IMR-90 (cell line): ENCODE data around the gene PLSCR2. TPM values are rescaled to one million over a fixed set of nuclear protein-coding genes. Genes with fewer than 3 reads are reported as not detected.
A peak's percentile ranks its signal among the peaks of the same experiment; 100 is the strongest.

Source experiments
- ATAC-seq: fragments of 200-7000 bp; cut with Tn5 transposase; 2 replicates; pipeline ENCODE4 v1.9.1; 2020; ENCODE audit warnings: low read depth, mild to moderate bottlenecking, moderate library complexity
- BruUV-seq: library from RNA; stranded (reverse); fragments of 400-500 nt; replicated peaks from 2 replicates; lab custom pipeline; 2021; lab: Mats Ljungman, UMichigan
- CTCF ChIA-PET: fragments of 300-600 bp; formaldehyde crosslinking; extraction: SDS; loops from one replicate; lab custom pipeline; 2021; ENCODE audit warnings: antibody characterized with exemption; lab: Yijun Ruan, JAX
- POLR2A ChIA-PET: fragments of 300-600 bp; sonication (Branson Sonifier 250); formaldehyde crosslinking; loops from one replicate; lab custom pipeline; 2022; ENCODE audit warnings: antibody characterized with exemption; ENCODE audit not compliant: unreplicated experiment; lab: Charles Lee
- DNase-seq: peaks from one replicate; pipeline ENCODE4 v3.0.0; 2013
- H2AFZ ChIP-seq: replicated peaks from 2 replicates; pipeline ENCODE3; 2013; ENCODE audit warnings: low read length, mild to moderate bottlenecking; ENCODE audit not compliant: poor library complexity
- H2AK5ac ChIP-seq: 2 replicates; pipeline ENCODE4 v1.6.1; 2013; ENCODE audit warnings: low read depth, low read length, inconsistent platforms
- H2AK9ac ChIP-seq: replicated peaks from 2 replicates; pipeline ENCODE3; 2013; ENCODE audit warnings: mild to moderate bottlenecking, low read depth, low read length, moderate library complexity; ENCODE audit not compliant: poor library complexity
- H2BK120ac ChIP-seq: 2 replicates; pipeline ENCODE4 v1.6.1; 2013; ENCODE audit warnings: low read depth, low read length, inconsistent platforms
- H2BK15ac ChIP-seq: 3 replicates; pipeline ENCODE4 v1.6.1; 2013; ENCODE audit warnings: low read depth, low read length, inconsistent platforms
- H2BK20ac ChIP-seq: 2 replicates; pipeline ENCODE4 v1.6.1; 2013; ENCODE audit warnings: low read depth, mild to moderate bottlenecking, inconsistent platforms, low read length, moderate library complexity
- H2BK5ac ChIP-seq: 2 replicates; pipeline ENCODE4 v1.6.1; 2013; ENCODE audit warnings: mild to moderate bottlenecking, low read depth, low read length, inconsistent platforms; ENCODE audit not compliant: poor library complexity, severe bottlenecking
- H3K14ac ChIP-seq: replicated peaks from 2 replicates; pipeline ENCODE4 v1.6.1; 2013; ENCODE audit warnings: low read depth, low read length, inconsistent platforms
- H3K18ac ChIP-seq: 2 replicates; pipeline ENCODE4 v1.6.1; 2013; ENCODE audit warnings: low read depth, low read length, control low read depth
- H3K23ac ChIP-seq: 2 replicates; pipeline ENCODE4 v1.6.1; 2013; ENCODE audit warnings: low read depth, low read length, inconsistent platforms
- H3K27ac ChIP-seq: 2 replicates; pipeline ENCODE4 v1.5.1; 2013; ENCODE audit warnings: mild to moderate bottlenecking, control low read depth, low read length; ENCODE audit not compliant: insufficient read depth
- H3K27me3 ChIP-seq: 2 replicates; pipeline ENCODE4 v1.6.1; 2013; ENCODE audit warnings: low read length; ENCODE audit not compliant: control insufficient read depth, insufficient read depth
- H3K36me3 ChIP-seq: 2 replicates; pipeline ENCODE4 v1.6.1; 2013; ENCODE audit warnings: low read length, mixed read lengths; ENCODE audit not compliant: control insufficient read depth, insufficient read depth
- H3K4ac ChIP-seq: 2 replicates; pipeline ENCODE4 v1.6.1; 2013; ENCODE audit warnings: low read depth, low read length, inconsistent platforms
- H3K4me1 ChIP-seq: 2 replicates; pipeline ENCODE4 v1.6.1; 2013; ENCODE audit warnings: low read length, mixed read lengths; ENCODE audit not compliant: control insufficient read depth, insufficient read depth
- H3K4me2 ChIP-seq: 2 replicates; pipeline ENCODE4 v1.6.1; 2013; ENCODE audit warnings: low read depth, mild to moderate bottlenecking, control low read depth, low read length, moderate library complexity
- H3K4me3 ChIP-seq: 2 replicates; pipeline ENCODE4 v1.5.1; 2013; ENCODE audit warnings: low read depth, mild to moderate bottlenecking, control low read depth, low read length, moderate library complexity; ENCODE audit not compliant: insufficient read depth
- H3K56ac ChIP-seq: 2 replicates; pipeline ENCODE4 v1.6.1; 2013; ENCODE audit warnings: low read length, inconsistent platforms; ENCODE audit not compliant: insufficient read depth; ENCODE audit errors: extremely low read depth
- H3K79me1 ChIP-seq, 2 experiments: 2 replicates each; pipeline ENCODE4 v1.6.1; 2013; ENCODE audit warnings: low read length in 2 of 2, inconsistent platforms in 1 of 2, low read depth in 1 of 2
- H3K9ac ChIP-seq: 2 replicates; pipeline ENCODE4 v1.6.1; 2013; ENCODE audit warnings: low read depth, low read length, control low read depth
- H3K9me1 ChIP-seq: 2 replicates; pipeline ENCODE4 v1.6.1; 2013; ENCODE audit warnings: low read length, inconsistent platforms; ENCODE audit not compliant: insufficient read depth
- H3K9me3 ChIP-seq: 2 replicates; pipeline ENCODE4 v1.6.1; 2013; ENCODE audit warnings: low read length; ENCODE audit not compliant: control insufficient read depth, insufficient read depth
- H4K20me1 ChIP-seq: 2 replicates; pipeline ENCODE4 v1.6.1; 2013; ENCODE audit warnings: low read length, inconsistent platforms; ENCODE audit not compliant: insufficient read depth
- H4K5ac ChIP-seq: 2 replicates; pipeline ENCODE4 v1.6.1; 2013; ENCODE audit warnings: mild to moderate bottlenecking, low read depth, low read length, control low read depth
- H4K8ac ChIP-seq, 2 experiments: 2 replicates each; pipeline ENCODE4 v1.6.1; 2013; ENCODE audit warnings: low read depth in 2 of 2, low read length in 2 of 2, control low read depth in 1 of 2, inconsistent platforms in 1 of 2
- H4K91ac ChIP-seq: 2 replicates; pipeline ENCODE4 v1.6.1; 2013; ENCODE audit warnings: low read depth, low read length, inconsistent platforms; ENCODE audit not compliant: insufficient read depth
- MAZ ChIP-seq: IDR thresholded peaks from 2 replicates; pipeline ENCODE4 v1.6.1; 2012; ENCODE audit warnings: low read depth, mild to moderate bottlenecking, low read length, improper control_type of control experiment, moderate library complexity, borderline replicate concordance
- MXI1 ChIP-seq: IDR thresholded peaks from 2 replicates; pipeline ENCODE4 v1.6.1; 2012; ENCODE audit warnings: low read depth, mild to moderate bottlenecking, low read length, moderate library complexity, borderline replicate concordance
- NFE2L2 ChIP-seq: fragments of 150-350 bp; IDR thresholded peaks from 2 replicates; pipeline ENCODE4 v1.6.1; 2016; ENCODE audit warnings: low read depth, mild to moderate bottlenecking, low read length
- POLR2A ChIP-seq: IDR thresholded peaks from 2 replicates; pipeline ENCODE4 v1.6.1; 2012; ENCODE audit warnings: mild to moderate bottlenecking, low read depth, low read length
- RFX5 ChIP-seq: IDR thresholded peaks from 2 replicates; pipeline ENCODE4 v1.8.0; 2012; ENCODE audit warnings: low read depth, mild to moderate bottlenecking, low read length, moderate library complexity
- SMC3 ChIP-seq: fragments of 150-350 bp; IDR thresholded peaks from 2 replicates; pipeline ENCODE4 v1.6.1; 2016; ENCODE audit warnings: low read depth, mild to moderate bottlenecking, antibody characterized with exemption, low read length, moderate library complexity
- dilution Hi-C: fragments of 300-500 bp; cut with HindIII; formaldehyde crosslinking; loops from one replicate; pipeline ENCODE4 v1.14.3; 2018; ENCODE audit warnings: low sequenced_read_pairs; ENCODE audit not compliant: unreplicated experiment
- in situ Hi-C: fragments of 300-500 bp; cut with MboI; formaldehyde crosslinking; loops from 3 replicates; pipeline ENCODE4 v1.14.3; 2019; ENCODE audit warnings: low sequenced_read_pairs, inconsistent platforms, mixed read lengths
- intact Hi-C: fragments of 100-400 bp; cut with micrococcal nuclease; formaldehyde crosslinking; loops from 2 replicates; pipeline ENCODE4 v1.10.0; 2022
- polyA plus RNA-seq, 3 experiments: library from polyadenylated mRNA; depleted of rRNA; stranded (reverse); fragments of >200 nt; gene quantifications; 2 replicates each; pipeline ENCODE4 v1.2.3, GENCODE V29; 2012; ENCODE audit warnings: low replicate concordance in 1 of 3
- total RNA-seq: library from RNA; depleted of rRNA; stranded (reverse); fragments of >200 nt; gene quantifications from 2 replicates; pipeline ENCODE4 v1.2.3, GENCODE V29; 2012

The PLSCR2 gene
- total and polyA plus RNA-seq, 2 of the 4 experiments (the other 2 are of a cell fraction), result not detected

- no peaks in the 10 kb centered on the region for H3K27me3 ChIP-seq
Observed at GRCh38 chr3:146404436-146404835, 64.9 kb downstream of the PLSCR2 start.

More at GRCh38 chr3:146404436-146404835, 64.9 kb downstream of the PLSCR2 start:
- CTCF ChIA-PET, result interaction anchor here (0.8 kb wide), 1 partner anchor 10 kb away, joined by 3 read pairs; no protein-coding TSS in a partner anchor
- Histone ChIP-seq H3K9ac (no peak overlapping the region), H4K5ac (no peak overlapping the region), H3K4me1 (no peaks in the 10 kb centered on the region), H2AK5ac (no peak overlapping the region), H3K36me3 (no peaks in the 10 kb centered on the region), H3K27ac (no peak overlapping the region), H3K4me3 (no peak overlapping the region), H2BK120ac (no peak overlapping the region), H3K4me2 (no peak overlapping the region), H3K18ac (no peak overlapping the region), H2BK20ac (no peak overlapping the region), H3K56ac (no peak overlapping the region), H4K8ac (no peak overlapping the region), H2BK15ac (no peak overlapping the region), H2BK5ac (no peak overlapping the region), H3K23ac (no peak overlapping the region), H3K79me1 (no peaks in the 10 kb centered on the region), H2AFZ (no peak overlapping the region), H2AK9ac (no peak overlapping the region), H3K9me3 (no peaks in the 10 kb centered on the region), H3K14ac (no peak overlapping the region), H3K9me1 (no peaks in the 10 kb centered on the region), H3K4ac (no peak overlapping the region), H4K20me1 (no peaks in the 10 kb centered on the region), H4K91ac (no peak overlapping the region)
- BruUV-seq, result no TSS peak
- ATAC-seq (peak; percentile 42; the same call in 1 of the 2 replicates), DNase-seq (peak; percentile 38)
- in situ Hi-C loops, result no loop called here
- intact Hi-C loops, result no loop called here
- TF ChIP-seq MXI1 (no peak), POLR2A (no peak), SMC3 (no peak), MAZ (no peak), RFX5 (no peak), NFE2L2 (no peak)
- dilution Hi-C loops, result no loop called here
- POLR2A ChIA-PET, result no interaction called here
